COLO829 (cell line): Measurements from ENCODE around the gene GPR34.
"Not testable (repeated sequence)": the region's sequence is repeated elsewhere in the genome, so short reads cannot be mapped to it uniquely, and the experiment has no call there.

Experiments used
- DNase-seq: peaks from one replicate; pipeline ENCODE4 v3.0.0; 2012; ENCODE audit warnings: low spot score

Gene GPR34

GRCh38 chrX:41688835-41689234 lies at the start of gene GPR34:
GPR34 (plus strand) TSS chrX:41688973; CDS start chrX:41695634, 6,661 bp downstream.
- no peak for DNase-seq

GRCh38 chrX:41646201-41646600 lies 42.6 kb upstream of the GPR34 start:
- DNase-seq = not testable (repeated sequence)

DNA sequence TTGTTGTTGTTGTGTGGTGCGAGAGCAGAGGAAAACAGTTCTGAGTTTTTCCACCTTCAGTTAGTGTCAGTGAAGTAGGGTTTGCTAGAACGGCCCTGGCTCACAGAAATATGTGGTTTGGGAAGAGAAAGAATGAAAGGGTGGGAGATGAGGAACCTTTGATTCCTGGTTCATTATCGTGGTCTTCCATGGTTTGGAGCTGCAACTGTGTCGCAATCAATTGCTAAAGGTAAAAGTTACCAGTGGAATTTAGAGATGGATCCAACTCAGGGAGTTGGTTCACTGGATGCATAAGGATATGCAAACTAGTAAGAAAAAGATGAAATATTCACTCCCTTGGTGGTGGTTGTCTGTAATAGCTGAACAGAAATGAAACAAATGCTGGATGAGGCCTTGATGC lies 35.6 kb upstream of the GPR34 start:
- DNase-seq = no peak

DNA sequence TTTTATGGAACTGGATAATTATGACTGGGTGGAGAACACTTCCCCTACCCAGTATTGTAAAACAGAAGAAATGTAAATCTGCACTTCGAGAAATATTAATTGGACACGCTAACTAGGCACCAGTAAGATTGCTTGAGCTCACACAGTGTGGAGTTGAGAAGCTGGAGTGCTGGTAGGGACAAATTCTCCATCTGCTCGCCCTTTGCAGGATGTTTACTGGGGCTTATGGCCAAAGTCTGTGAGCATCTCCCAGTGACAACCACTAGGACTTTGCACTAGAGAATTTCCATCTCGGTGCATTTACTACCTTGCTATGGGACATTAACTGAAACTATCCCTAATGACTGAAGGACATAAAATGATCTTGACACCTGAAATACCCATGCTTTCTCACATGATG lies 33.7 kb upstream of the GPR34 start:
- DNase-seq = no peak

GRCh38 chrX:41655631-41656030 lies 33.1 kb upstream of the GPR34 start:
- DNase-seq = no peak

DNA sequence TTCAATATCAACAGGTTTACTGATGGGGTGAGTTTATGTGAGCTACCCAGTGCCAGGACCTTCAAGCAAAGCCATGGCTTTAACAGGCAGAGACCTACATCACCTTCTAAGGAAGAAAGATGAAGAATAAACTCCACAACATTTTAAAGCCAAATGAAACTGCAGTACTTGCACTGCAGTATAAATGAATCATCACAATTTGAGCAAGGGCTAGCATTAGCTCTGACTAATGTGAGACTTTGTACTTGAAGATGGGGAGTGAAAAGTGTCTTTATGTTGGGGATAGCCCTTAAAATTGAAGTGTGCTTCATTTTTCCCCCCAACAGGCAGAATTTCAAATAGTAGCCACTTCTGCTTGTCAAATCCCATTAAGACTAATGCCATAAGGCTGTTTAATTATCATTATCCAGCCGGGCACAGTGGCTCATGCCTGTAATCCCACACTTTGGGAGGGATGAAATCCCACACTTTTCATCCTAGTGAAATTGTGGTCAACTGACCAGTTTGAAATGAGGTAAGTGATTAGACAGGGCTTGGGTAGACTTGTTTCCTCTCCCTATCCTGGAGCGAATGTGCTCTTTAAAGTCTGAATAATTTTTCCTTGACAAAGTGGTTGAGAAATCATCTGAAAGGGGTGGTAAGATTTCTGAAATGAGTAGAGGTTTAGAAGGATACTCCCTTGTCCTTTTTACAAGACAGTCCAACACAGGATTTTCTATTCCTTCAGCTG lies 27.2 kb upstream of the GPR34 start:
- no peak for DNase-seq

DNA sequence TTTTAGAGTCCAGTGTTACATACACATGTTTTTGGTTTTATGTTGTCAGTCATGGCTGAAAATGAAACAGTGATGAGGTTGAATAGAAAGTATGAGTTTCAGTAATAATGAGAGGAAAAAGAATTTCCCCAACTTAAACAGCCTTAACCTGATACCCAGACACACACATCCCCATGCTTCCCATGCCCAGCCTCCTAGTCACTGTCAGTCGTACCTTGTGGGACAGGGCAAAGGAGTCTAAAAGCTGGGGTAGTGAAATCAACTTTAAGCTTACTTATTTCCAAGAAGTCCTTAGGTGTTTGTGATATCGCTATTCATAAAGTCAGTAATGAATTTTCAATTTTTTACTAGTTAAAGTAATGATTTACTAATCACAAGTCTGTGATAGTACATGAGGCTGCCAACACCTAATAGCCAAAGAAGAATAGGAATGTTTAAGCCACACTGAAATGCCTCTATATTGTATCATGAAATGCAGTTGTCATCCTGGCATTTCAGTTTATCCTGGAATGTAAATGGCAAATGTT lies 24.3 kb upstream of the GPR34 start:
- DNase-seq = no peak

GRCh38 chrX:41664908-41665307 lies 23.9 kb upstream of the GPR34 start:
- no peak for DNase-seq

DNA sequence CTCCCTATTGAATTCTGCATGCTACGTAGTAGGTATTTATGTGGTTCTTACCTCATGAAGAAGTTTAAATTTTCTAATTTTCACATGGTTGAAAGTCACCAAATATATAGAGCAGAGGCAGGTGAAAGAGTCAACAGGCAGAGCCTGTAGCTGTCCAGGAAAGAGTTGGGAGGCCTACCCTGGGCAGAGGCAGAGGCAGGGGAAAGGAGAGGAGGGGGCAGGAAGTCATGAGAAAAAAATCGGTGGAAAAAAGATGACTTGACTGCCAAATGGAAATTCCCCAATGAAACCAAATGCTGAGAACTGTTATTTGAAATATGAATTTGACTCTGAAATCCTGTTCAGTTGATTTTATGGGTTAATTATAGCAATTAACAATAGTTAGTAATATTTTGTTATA lies 23.1 kb upstream of the GPR34 start:
- no peak for DNase-seq

- DNase-seq = no peak
Observed at GRCh38 chrX:41666251-41666650, 22.5 kb upstream of the GPR34 start.

DNA sequence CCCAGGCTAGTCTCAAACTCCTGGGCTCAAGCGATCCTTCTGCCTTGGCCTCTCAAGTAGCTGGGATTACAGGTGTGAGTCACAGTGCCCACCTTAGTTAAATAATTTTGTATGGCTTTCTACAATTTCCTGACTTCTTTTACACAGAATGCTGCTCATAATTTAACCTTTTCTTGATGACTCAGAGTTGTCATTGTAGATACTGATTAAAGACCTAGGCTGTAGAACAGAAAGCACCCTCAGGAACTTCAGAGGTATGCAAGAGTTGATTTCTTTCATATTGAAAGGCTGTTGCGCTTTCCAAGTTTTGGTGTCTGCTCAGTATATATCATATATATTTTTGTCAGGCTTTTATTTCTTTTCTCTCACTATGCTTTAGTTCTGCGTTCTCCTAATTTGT lies 21.1 kb upstream of the GPR34 start:
- no peak for DNase-seq

- no peak for DNase-seq
Observed at GRCh38 chrX:41670112-41670511, 18.7 kb upstream of the GPR34 start.

GRCh38 chrX:41671082-41671481 lies 17.7 kb upstream of the GPR34 start:
- DNase-seq = no peak

DNA sequence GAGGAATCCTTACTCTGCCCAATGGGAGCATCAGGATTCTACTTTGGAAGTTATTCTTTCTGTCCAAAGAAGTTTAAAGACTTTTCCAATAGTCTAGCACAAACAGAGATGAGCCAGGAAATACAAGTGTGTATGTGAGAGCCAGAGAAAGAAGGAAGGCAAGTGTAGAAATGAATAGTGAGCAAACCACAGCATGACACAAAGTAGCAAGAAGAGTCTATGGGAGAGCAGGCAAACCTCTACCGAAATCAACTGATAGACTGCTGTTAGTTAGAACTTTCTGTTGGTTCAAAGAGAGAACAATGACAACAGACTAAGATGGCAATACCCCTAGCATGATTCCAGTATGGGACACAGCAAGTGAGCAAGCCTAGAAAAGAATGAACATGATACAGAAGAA lies 16.1 kb upstream of the GPR34 start:
- DNase-seq = no peak

- not testable (repeated sequence) for DNase-seq
Observed at GRCh38 chrX:41676361-41676760, 12.4 kb upstream of the GPR34 start.

GRCh38 chrX:41677183-41678060 lies 11.4 kb upstream of the GPR34 start:
- no peak for DNase-seq

DNA sequence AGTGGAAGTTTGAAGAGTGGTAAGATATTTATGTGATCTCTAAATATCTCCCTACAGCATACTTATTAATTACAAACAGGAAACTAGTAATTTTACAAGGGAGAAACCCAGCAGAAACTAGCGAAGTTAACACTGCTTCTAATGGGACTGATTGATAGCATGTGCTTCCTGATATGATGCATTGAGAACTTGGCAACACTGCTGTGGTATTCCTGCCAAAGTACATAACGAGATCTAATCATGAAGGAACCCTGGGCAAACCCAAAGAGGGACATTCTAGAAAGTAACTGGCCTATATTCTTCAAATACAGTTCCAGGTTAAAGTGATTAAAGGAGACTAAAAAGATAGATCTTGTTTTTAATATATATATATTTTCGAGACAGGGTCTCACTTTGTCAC lies 4.6 kb upstream of the GPR34 start:
- no peak for DNase-seq

DNA sequence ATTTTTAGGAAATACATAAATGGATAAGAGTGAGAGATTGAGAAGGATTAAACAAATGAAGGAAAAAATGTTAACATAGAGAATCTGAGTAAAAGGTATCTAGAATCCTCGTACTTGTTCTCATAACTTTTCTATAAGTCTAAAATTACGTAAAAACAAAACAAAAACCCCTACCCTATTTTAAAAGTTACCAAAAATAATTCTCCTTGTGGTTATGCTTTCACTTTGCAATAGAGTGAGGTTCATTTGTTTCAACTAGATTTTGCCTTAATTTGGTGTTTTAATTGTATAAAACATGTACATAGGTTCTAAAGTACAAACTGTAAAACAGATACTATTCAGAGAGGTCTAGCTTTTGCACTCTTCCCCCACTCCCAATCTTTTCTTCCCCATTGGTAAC lies 3.8 kb upstream of the GPR34 start:
- no peak for DNase-seq

DNA sequence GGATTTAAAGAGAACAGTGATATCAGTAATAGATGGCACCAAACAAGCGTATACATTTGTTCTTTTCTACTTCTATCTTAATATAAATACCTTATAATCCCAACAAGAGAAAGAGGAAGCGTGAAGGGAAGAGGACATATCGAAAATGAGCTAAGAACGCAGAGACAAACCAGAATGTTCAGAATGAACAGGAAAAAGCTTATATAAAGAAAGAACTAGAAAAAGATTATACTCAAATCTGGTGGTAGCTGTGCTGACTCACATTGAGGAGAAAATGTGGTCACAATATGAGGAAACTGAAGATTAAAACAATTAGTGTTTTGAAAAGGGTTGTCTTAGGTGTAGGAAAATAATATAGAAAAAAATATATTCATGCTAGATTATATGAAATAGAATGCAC lies 2.0 kb upstream of the GPR34 start:
- no peak for DNase-seq

GRCh38 chrX:41688156-41688555 lies 617 bp upstream of the GPR34 start:
- DNase-seq = no peak

DNA sequence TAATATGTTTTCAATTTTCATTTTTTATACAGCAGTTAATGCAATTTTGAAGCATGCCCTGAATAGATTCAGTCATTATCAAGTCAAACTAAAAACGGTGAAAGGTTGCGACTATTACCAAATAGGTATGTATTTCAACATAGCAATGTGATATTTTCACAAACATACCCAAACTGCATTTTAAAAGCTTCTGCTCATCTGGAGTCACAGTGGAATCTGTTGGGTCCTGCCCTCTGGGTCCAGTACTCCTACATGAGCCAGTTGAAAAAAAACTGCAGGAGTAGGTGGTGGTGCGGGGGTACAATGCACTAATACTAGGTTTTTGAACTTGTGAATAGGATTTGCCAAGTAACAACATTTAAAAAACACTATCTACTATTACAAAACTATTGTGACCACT lies 938 bp downstream of the GPR34 start:
- no peak for DNase-seq

- DNase-seq = no peak
Observed at GRCh38 chrX:41692162-41692749, 3.5 kb downstream of the GPR34 start.

DNA sequence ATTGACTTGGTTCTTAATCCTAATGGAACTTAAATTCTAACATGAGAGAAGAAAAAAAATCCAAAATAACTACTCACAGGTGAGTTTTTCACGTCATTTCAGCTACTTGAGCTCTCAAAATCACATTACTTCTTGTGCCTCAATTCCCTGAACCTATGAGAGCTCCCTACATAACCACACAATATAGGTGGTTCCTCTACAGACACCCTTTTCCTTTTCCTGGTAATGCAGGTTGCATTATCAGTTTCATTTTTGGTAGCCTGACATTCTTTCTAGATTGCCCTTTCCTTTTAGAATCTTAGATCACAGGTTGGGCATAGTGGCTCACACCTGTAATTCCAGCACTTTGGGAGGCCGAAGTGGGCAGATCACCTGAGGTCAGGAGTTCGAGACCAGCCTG lies 4.3 kb downstream of the GPR34 start:
- DNase-seq = no peak
